H1 (cell line): ENCODE data around the gene PKN1. TPM values are rescaled to one million over a fixed set of nuclear protein-coding genes. Genes with fewer than 3 reads are reported as not detected.

ENCODE experiments used
- CTCF ChIA-PET: fragments of 300-600 bp; sonication (Branson Sonifier 250); formaldehyde crosslinking; loops from one replicate; lab custom pipeline; 2021; ENCODE audit not compliant: partially characterized antibody; lab: Charles Lee
- POLR2A ChIA-PET: fragments of 300-600 bp; sonication (Branson Sonifier 250); formaldehyde crosslinking; loops from one replicate; lab custom pipeline; 2021; ENCODE audit warnings: inconsistent platforms; ENCODE audit not compliant: partially characterized antibody; lab: Charles Lee
- DNase-seq, 2 experiments: peaks; one replicate each; pipeline versions ENCODE4 v3.0.0 to v3.0.0-alpha.2; 2010 to 2022; ENCODE audit warnings: low spot score in 2 of 2, low read depth in 1 of 2, mixed read lengths in 1 of 2
- FAIRE-seq: peaks from 2 replicates; lab custom pipeline; 2011; peaks lifted over from hg19 to GRCh38; lab: Jason Lieb, UNC
- H2AFZ ChIP-seq: 2 replicates; pipeline ENCODE4 v1.8.1; 2012; ENCODE audit warnings: low read length, inconsistent platforms
- H2AK5ac ChIP-seq: 2 replicates; pipeline ENCODE4 v1.6.1; 2013; ENCODE audit warnings: low read depth, low read length
- H2BK120ac ChIP-seq: replicated peaks from 2 replicates; pipeline ENCODE3; 2013; ENCODE audit warnings: low read depth, low read length, inconsistent platforms
- H2BK12ac ChIP-seq: 2 replicates; pipeline ENCODE4 v1.6.1; 2013; ENCODE audit warnings: low read depth, low read length
- H2BK15ac ChIP-seq: 2 replicates; pipeline ENCODE4 v1.6.1; 2013; ENCODE audit warnings: low read length
- H2BK20ac ChIP-seq: 2 replicates; pipeline ENCODE4 v1.6.1; 2013; ENCODE audit warnings: low read length
- H2BK5ac ChIP-seq: 2 replicates; pipeline ENCODE4 v1.6.1; 2013; ENCODE audit warnings: low read depth, low read length
- H3K14ac ChIP-seq: 2 replicates; pipeline ENCODE4 v1.6.1; 2013; ENCODE audit warnings: inconsistent platforms; ENCODE audit not compliant: insufficient read length
- H3K18ac ChIP-seq: 2 replicates; pipeline ENCODE4 v1.6.1; 2013; ENCODE audit warnings: low read length; ENCODE audit errors: extremely low read depth
- H3K23ac ChIP-seq: 2 replicates; pipeline ENCODE4 v1.6.1; 2013; ENCODE audit warnings: inconsistent platforms; ENCODE audit not compliant: insufficient read length
- H3K23me2 ChIP-seq: 2 replicates; pipeline ENCODE4 v1.6.1; 2013; ENCODE audit warnings: low read depth, low read length
- H3K27ac ChIP-seq: 2 replicates; pipeline ENCODE4 v1.6.1; 2011; ENCODE audit warnings: low read depth, low read length, inconsistent platforms
- H3K27me3 ChIP-seq, 4 experiments: replicated peaks in 1 of 4; 1 replicate in 1 of 4; 2 replicates in 3 of 4; pipeline versions ENCODE4 v1.6.1 to v1.8.1; 2011 to 2013; ENCODE audit warnings: low read length in 3 of 4, mild to moderate bottlenecking in 3 of 4, inconsistent platforms in 2 of 4, mixed read lengths in 2 of 4, moderate library complexity in 1 of 4; ENCODE audit not compliant: control insufficient read depth in 3 of 4, insufficient read depth in 3 of 4; ENCODE audit errors: extremely low read depth in 1 of 4
- H3K36me3 ChIP-seq, 4 experiments: 2 replicates each; pipeline versions ENCODE4 v1.6.1 to v1.8.1; 2011 to 2013; ENCODE audit warnings: mild to moderate bottlenecking in 4 of 4, low read length in 3 of 4, moderate library complexity in 2 of 4, control low read depth in 1 of 4, inconsistent platforms in 1 of 4; ENCODE audit not compliant: insufficient read depth in 4 of 4, control insufficient read depth in 2 of 4
- H3K4ac ChIP-seq: replicated peaks from 2 replicates; pipeline ENCODE3; 2013; ENCODE audit warnings: low read length, low read depth, mixed read lengths, inconsistent platforms; ENCODE audit not compliant: insufficient read length
- H3K4me1 ChIP-seq, 4 experiments: replicated peaks in 1 of 4; 1 replicate in 1 of 4; 2 replicates in 3 of 4; pipeline versions ENCODE4 v1.6.1 to v1.8.1; 2011 to 2013; ENCODE audit warnings: low read length in 3 of 4, inconsistent platforms in 2 of 4, mixed read lengths in 1 of 4; ENCODE audit not compliant: insufficient read depth in 4 of 4, control insufficient read depth in 3 of 4
- H3K4me2 ChIP-seq, 2 experiments: 2 replicates each; pipeline versions ENCODE4 v1.6.1 to v1.8.1; 2011 to 2013; ENCODE audit warnings: low read depth in 2 of 2, low read length in 2 of 2, control low read depth in 1 of 2, inconsistent platforms in 1 of 2, mild to moderate bottlenecking in 1 of 2; ENCODE audit not compliant: insufficient read depth in 1 of 2
- H3K4me3 ChIP-seq, 4 experiments: fragments of 200-600, 300-600 bp in 1 of 4; sonication (generic), shearing (Covaris generic), sonication (Bioruptor Twin) in 1 of 4; 2 replicates each; pipeline versions ENCODE4 v1.5.1 to v1.8.1; 2011 to 2016; ENCODE audit warnings: low read length in 4 of 4, low read depth in 3 of 4, control low read depth in 2 of 4, inconsistent platforms in 2 of 4, mild to moderate bottlenecking in 2 of 4, mixed read lengths in 1 of 4, moderate library complexity in 1 of 4; ENCODE audit not compliant: insufficient read depth in 2 of 4; ENCODE audit errors: extremely low read depth in 1 of 4
- H3K56ac ChIP-seq: replicated peaks from 2 replicates; pipeline ENCODE3; 2013; ENCODE audit warnings: low read depth, mild to moderate bottlenecking, mixed read lengths, low read length, inconsistent platforms; ENCODE audit not compliant: insufficient read length
- H3K79me1 ChIP-seq: 2 replicates; pipeline ENCODE4 v1.6.1; 2013; ENCODE audit warnings: low read depth, low read length, control low read depth
- H3K79me2 ChIP-seq, 2 experiments: 2 replicates each; pipeline versions ENCODE4 v1.6.1 to v1.8.1; 2012 to 2013; ENCODE audit warnings: low read length in 2 of 2, mild to moderate bottlenecking in 2 of 2, inconsistent platforms in 1 of 2; ENCODE audit not compliant: insufficient read depth in 2 of 2, control insufficient read depth in 1 of 2
- H3K9ac ChIP-seq, 4 experiments: replicated peaks in 1 of 4; 1 replicate in 1 of 4; 2 replicates in 3 of 4; pipeline versions ENCODE4 v1.6.1 to v1.8.1; 2011 to 2013; ENCODE audit warnings: low read depth in 3 of 4, low read length in 3 of 4, control low read depth in 2 of 4, mild to moderate bottlenecking in 2 of 4, moderate library complexity in 2 of 4, inconsistent platforms in 1 of 4; ENCODE audit errors: extremely low read depth in 1 of 4
- H3K9me3 ChIP-seq, 2 experiments: 2 replicates each; pipeline versions ENCODE4 v1.6.1 to v1.8.1; 2012 to 2013; ENCODE audit warnings: mild to moderate bottlenecking in 2 of 2, moderate library complexity in 2 of 2, control low read depth in 1 of 2, inconsistent platforms in 1 of 2, low read depth in 1 of 2, low read length in 1 of 2, mixed read lengths in 1 of 2; ENCODE audit not compliant: insufficient read depth in 2 of 2
- H4K20me1 ChIP-seq, 2 experiments: replicated peaks in 1 of 2; 2 replicates each; pipeline versions ENCODE3 to v1.8.1; 2011 to 2013; ENCODE audit warnings: inconsistent platforms in 2 of 2, low read length in 2 of 2, mild to moderate bottlenecking in 1 of 2; ENCODE audit not compliant: insufficient read depth in 2 of 2, control insufficient read depth in 1 of 2
- H4K5ac ChIP-seq: 2 replicates; pipeline ENCODE4 v1.6.1; 2013; ENCODE audit warnings: low read length, low read depth, mixed read lengths, inconsistent platforms; ENCODE audit not compliant: insufficient read length
- H4K8ac ChIP-seq: 2 replicates; pipeline ENCODE4 v1.8.0; 2013; ENCODE audit warnings: mild to moderate bottlenecking, moderate library complexity, low read length, inconsistent platforms; ENCODE audit not compliant: insufficient read depth; ENCODE audit errors: extremely low read depth
- H4K91ac ChIP-seq: replicated peaks from 2 replicates; pipeline ENCODE3; 2013; ENCODE audit warnings: low read length, mixed read lengths, inconsistent platforms; ENCODE audit not compliant: insufficient read length
- WGBS, 2 experiments: shearing (Covaris generic) in 1 of 2; methylation state at CpG; one replicate each; pipeline versions ENCODE4 v1.1.6 to v1.1.7; 2013 to 2015; ENCODE audit warnings: low lambda C conversion rate in 2 of 2, mixed read lengths in 2 of 2, inconsistent platforms in 1 of 2, low coverage in 1 of 2, missing lambda C conversion rate in 1 of 2; ENCODE audit not compliant: insufficient replicate concordance in 2 of 2, insufficient coverage in 1 of 2, insufficient read length in 1 of 2; ENCODE audit errors: extremely low coverage in 1 of 2, missing lambda C conversion rate in 1 of 2; 5-methylcytosine and 5-hydroxymethylcytosine counted together
- polyA plus RNA-seq, 7 experiments: library from polyadenylated mRNA; depleted of rRNA in 3 of 7; stranded (reverse) in 5 of 7; unstranded in 2 of 7; fragments of >200 nt in 5 of 7; fragments of 200-250 nt in 2 of 7; gene quantifications; 1 replicate in 5 of 7; 2 replicates in 1 of 7; 4 replicates in 1 of 7; pipeline versions ENCODE4 v1.2.1 to v1.2.3, GENCODE V29; 2011 to 2013; ENCODE audit warnings: missing spikeins in 2 of 7, mixed read lengths in 2 of 7
- total RNA-seq: library from RNA; stranded (reverse); fragmentation: NEBNext Ultra II Directional; extraction: Animal tissue kit (Norgen Biotek cat#: 25700); gene quantifications from 2 replicates; pipeline ENCODE4 v1.2.1, GENCODE V29; 2021
- TF ChIP-seq, protein P1 (sequence below): IDR thresholded peaks from 2 replicates; pipeline ENCODE4 v1.6.1; 2012; ENCODE audit warnings: inconsistent platforms

PKN1 gene
- total and polyA plus RNA-seq, 2 of the 8 experiments (the other 6 are each of a cell fraction or from before 2014, with no cell fraction given): 65.2 to 162 TPM

DNA sequence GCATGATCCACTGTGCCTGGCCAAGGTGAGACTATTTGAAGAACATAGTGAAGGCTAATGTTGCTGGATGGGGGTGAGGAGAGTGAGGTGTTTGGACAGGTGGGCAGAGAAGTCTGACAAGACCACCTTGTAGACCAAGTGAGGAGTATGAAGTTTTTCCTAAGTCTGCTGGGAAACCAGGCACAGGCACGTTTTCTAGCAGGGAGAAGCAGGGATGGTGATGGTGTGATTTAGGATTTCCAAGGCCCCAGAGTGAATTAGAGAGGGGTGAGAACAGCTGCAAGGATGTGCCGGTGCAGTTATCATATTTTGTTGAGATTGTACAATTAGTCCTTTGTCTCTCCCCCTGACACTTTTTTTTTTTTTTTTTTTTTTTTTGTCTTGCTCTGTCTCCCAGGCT lies 5.6 kb upstream of the PKN1 start:
- H3K4ac ChIP-seq: no peak overlapping the region
- TF ChIP-seq, protein P1, sequence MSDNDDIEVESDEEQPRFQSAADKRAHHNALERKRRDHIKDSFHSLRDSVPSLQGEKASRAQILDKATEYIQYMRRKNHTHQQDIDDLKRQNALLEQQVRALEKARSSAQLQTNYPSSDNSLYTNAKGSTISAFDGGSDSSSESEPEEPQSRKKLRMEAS: no peak
- no peak overlapping the region for H2BK20ac ChIP-seq
- H3K79me1 ChIP-seq: no peaks in the 10 kb centered on the region
- H3K56ac ChIP-seq: no peak overlapping the region
- H2AFZ ChIP-seq: no peak overlapping the region
- no peaks in the 10 kb centered on the region for H3K9me3 ChIP-seq
- no peaks in the 10 kb centered on the region for H3K79me2 ChIP-seq
- H3K4me1 ChIP-seq: peaks cover 0 to 3% (median 0%) of the 10 kb centered on the region in 4 experiments; a peak in 2 of 7 replicates
- DNase-seq (no peak), FAIRE-seq (no peak)
- H3K4me2 ChIP-seq: no peak overlapping the region
- no peaks in the 10 kb centered on the region for H3K23me2 ChIP-seq
- H3K18ac ChIP-seq: no peak overlapping the region
- ChIA-PET POLR2A (interaction anchor here (1.1 kb wide), 2 partner anchors 21 to 48 kb away, joined by 3 to 4 read pairs; partner anchors contain the start of gene PTGER1), CTCF (interaction anchor here (0.8 to 4.3 kb wide), 5 partner anchors 10 to 53 kb away, joined by 3 to 14 read pairs (median 6); no protein-coding TSS in a partner anchor)
- no peak overlapping the region for H3K14ac ChIP-seq
- no peak overlapping the region for H2BK15ac ChIP-seq
- H4K8ac ChIP-seq: no peak overlapping the region
- no peak overlapping the region for H2BK120ac ChIP-seq
- H2BK5ac ChIP-seq: no peak overlapping the region
- no peak overlapping the region for H3K9ac ChIP-seq
- WGBS, 2 experiments: 84% methylated on average over 2 of the region's 2 CpGs; no CpG with 5 or more reads in 1 of the 2 experiments
- no peak overlapping the region for H3K4me3 ChIP-seq
- H3K27me3 ChIP-seq: no peaks in the 10 kb centered on the region; a peak in 1 of 7 replicates
- no peaks in the 10 kb centered on the region for H4K20me1 ChIP-seq
- no peaks in the 10 kb centered on the region for H3K36me3 ChIP-seq
- H4K5ac ChIP-seq: no peak overlapping the region
- H2AK5ac ChIP-seq: peak overlapping the region; percentile 66; the same call in 1 of the 2 replicates
- H4K91ac ChIP-seq: no peak overlapping the region
- H3K23ac ChIP-seq: no peak overlapping the region
- no peak overlapping the region for H2BK12ac ChIP-seq
- no peak overlapping the region for H3K27ac ChIP-seq
